Spleen (tissue), 11 donors: ENCODE data around the gene MCOLN1. TPM values are rescaled to one million over a fixed set of nuclear protein-coding genes. Genes with fewer than 3 reads are reported as not detected.

Experiments used
- DNase-seq: peaks from one replicate; pipeline ENCODE4 v3.0.0-alpha.2; 2020
- H3K27ac ChIP-seq, 8 donors: fragments of 200-600 bp; sonication (generic) in 7 of 8; 1 replicate in 4 of 8; 2 replicates in 4 of 8; pipeline versions ENCODE4 v1.5.0 to v1.8.0; 2016 to 2021; ENCODE audit warnings: inconsistent platforms in 4 of 8, mild to moderate bottlenecking in 4 of 8, moderate library complexity in 1 of 8
- H3K27me3 ChIP-seq, 7 donors: fragments of 200-600 bp; sonication (generic) in 6 of 7; replicated peaks in 1 of 7; 1 replicate in 4 of 7; 2 replicates in 3 of 7; pipeline versions ENCODE4 v1.5.0 to v1.8.0; 2016 to 2021; ENCODE audit warnings: inconsistent platforms in 3 of 7, mild to moderate bottlenecking in 1 of 7
- H3K36me3 ChIP-seq, 6 donors: fragments of 200-600 bp; sonication (generic) in 5 of 6; 1 replicate in 4 of 6; 2 replicates in 2 of 6; pipeline versions ENCODE4 v1.5.0 to v1.8.0; 2016 to 2021; ENCODE audit warnings: inconsistent platforms in 2 of 6
- H3K4me1 ChIP-seq, 6 donors: fragments of 200-600 bp; sonication (generic) in 5 of 6; 1 replicate in 3 of 6; 2 replicates in 3 of 6; pipeline versions ENCODE4 v1.5.0 to v1.8.0; 2016 to 2021; ENCODE audit warnings: inconsistent platforms in 3 of 6
- H3K4me3 ChIP-seq, 8 donors: fragments of 200-600 bp; sonication (generic) in 7 of 8; 1 replicate in 4 of 8; 2 replicates in 4 of 8; pipeline versions ENCODE4 v1.5.0 to v1.8.0; 2016 to 2021; ENCODE audit warnings: inconsistent platforms in 4 of 8, mild to moderate bottlenecking in 4 of 8, moderate library complexity in 2 of 8
- H3K9me3 ChIP-seq, 8 donors: fragments of 200-600 bp; sonication (generic) in 7 of 8; 1 replicate in 4 of 8; 2 replicates in 4 of 8; pipeline versions ENCODE4 v1.5.0 to v1.8.0; 2016 to 2021; ENCODE audit warnings: inconsistent platforms in 4 of 8
- CTCF ChIP-seq, 11 experiments: fragments of 200-600 bp in 7 of 11; fragments of 450-650 bp in 4 of 11; sonication (generic) in 4 of 11; IDR thresholded peaks in 8 of 11; conservative IDR thresholded peaks in 3 of 11; 1 replicate in 7 of 11; 2 replicates in 4 of 11; pipeline versions ENCODE4 v1.4.0 to v1.8.0; 2016 to 2021; ENCODE audit warnings: antibody characterized with exemption in 11 of 11, inconsistent platforms in 4 of 11, mild to moderate bottlenecking in 1 of 11
- POLR2A ChIP-seq, 3 donors: fragments of 450-650 bp; IDR thresholded peaks; one replicate each; pipeline ENCODE4 v1.5.1; 2017; ENCODE audit warnings: antibody characterized with exemption in 3 of 3, mild to moderate bottlenecking in 1 of 3
- POLR2AphosphoS5 ChIP-seq, 3 donors: sonication (generic); formaldehyde crosslinking; IDR thresholded peaks; one replicate each; pipeline ENCODE4 v1.5.1; 2017; ENCODE audit warnings: antibody characterized with exemption in 3 of 3
- WGBS, 5 donors: extraction: QIAGEN DNeasy Blood & Tissue Kit in 3 of 5; methylation state at CpG; one replicate each; pipeline versions ENCODE4 v1.1.5 to v1.1.7; 2013 to 2018; 5-methylcytosine and 5-hydroxymethylcytosine counted together
- intact Hi-C: fragments of 100-400 bp; cut with DNase I; formaldehyde crosslinking; loops from one replicate; pipeline ENCODE4 v1.15.0; 2023; ENCODE audit warnings: low total_unique reads
- polyA plus RNA-seq, 3 donors: library from polyadenylated mRNA; stranded (reverse); fragments of 200-250 nt; gene quantifications; one replicate each; pipeline ENCODE4 v1.2.1, GENCODE V29; 2013
- total RNA-seq, 7 donors: library from RNA; depleted of rRNA in 3 of 7; stranded (reverse); fragments of >200 nt in 3 of 7; fragmentation: NEBNext Ultra II Directional in 4 of 7; extraction: Animal tissue kit (Norgen Biotek cat#: 25700) in 4 of 7; gene quantifications; one replicate each; pipeline versions ENCODE4 v1.1.0 to v1.2.1, GENCODE V29; 2016 to 2021
- donor health status: healthy with polysubstance abuse.
- donor health status: DM: no; HTN: no; CAD: no; lungs with moderate emphysema.
- donor health status: DM: no; HTN: no; CAD: no.
- donor health status: Bipolar disorder and iron deficiency.
- donor health status: healthy.
- donor health status: DM: no; HTN: no; CAD: no.
- donor health status: DM: yes; HTN: yes; CAD: no.

Gene MCOLN1
- total and polyA plus RNA-seq, 10 donors, result 25.1 to 166 (median 117) TPM

GRCh38 chr19:7476777-7477494 is 45.5 kb upstream of the MCOLN1 start:
- TF ChIP-seq CTCF (IDR thresholded peaks at IDR 0.05 in 8 of 11, conservative IDR thresholded peaks at IDR 0.05 in 3 of 11) (no peak), POLR2A (IDR thresholded peaks at IDR 0.05) (no peak), POLR2AphosphoS5 (IDR thresholded peaks at IDR 0.05) (peak; percentile 39 to 84 (median 55))
- no peak overlapping the region for H3K4me3 ChIP-seq
- no peaks in the 10 kb centered on the region for H3K9me3 ChIP-seq
- WGBS, 5 donors, result 78 to 90% (median 83%) methylated on average over 9 to 35 of the region's 35 CpGs
- peaks cover 0 to 23% (median 4%) of the 10 kb centered on the region in 6 donors for H3K36me3 ChIP-seq
- H3K27me3 ChIP-seq, result no peaks in the 10 kb centered on the region
- no peak for DNase-seq
- intact Hi-C loops, result no loop called here
- H3K27ac ChIP-seq, result peak overlapping the region in 1 of 8 donors; percentile 48
- peaks cover 0 to 30% (median 16%) of the 10 kb centered on the region in 6 donors for H3K4me1 ChIP-seq

GRCh38 chr19:7477758-7478157 is 44.7 kb upstream of the MCOLN1 start:
- peaks cover 0 to 14% (median 0%) of the 10 kb centered on the region in 6 donors for H3K36me3 ChIP-seq
- intact Hi-C loops, result no loop called here
- WGBS, 5 donors, result 91 to 93% (median 91%) methylated on average over 10 of the region's 10 CpGs
- no peaks in the 10 kb centered on the region for H3K27me3 ChIP-seq
- peak overlapping the region in 1 of 8 donors; percentile 70 for H3K27ac ChIP-seq
- H3K4me3 ChIP-seq, result no peak overlapping the region
- TF ChIP-seq POLR2A (IDR thresholded peaks at IDR 0.05), result no peak
- TF ChIP-seq POLR2AphosphoS5 (IDR thresholded peaks at IDR 0.05), result no peak
- no peak for TF ChIP-seq CTCF (IDR thresholded peaks at IDR 0.05 in 8 of 11, conservative IDR thresholded peaks at IDR 0.05 in 3 of 11)
- no peak for DNase-seq
- peaks cover 0 to 30% (median 16%) of the 10 kb centered on the region in 6 donors for H3K4me1 ChIP-seq
- no peaks in the 10 kb centered on the region for H3K9me3 ChIP-seq

- WGBS, 5 donors, result 82 to 94% (median 86%) methylated on average over 17 to 26 of the region's 26 CpGs
- peak overlapping the region in 4 of 8 donors; percentile 18 to 73 (median 70) for H3K27ac ChIP-seq
- no peak for DNase-seq
- no peaks in the 10 kb centered on the region for H3K9me3 ChIP-seq
- no peak overlapping the region for H3K4me3 ChIP-seq
- H3K27me3 ChIP-seq, result no peaks in the 10 kb centered on the region
- H3K36me3 ChIP-seq, result peaks cover 0 to 9% (median 0%) of the 10 kb centered on the region in 6 donors
- no peak for TF ChIP-seq CTCF (IDR thresholded peaks at IDR 0.05 in 8 of 11, conservative IDR thresholded peaks at IDR 0.05 in 3 of 11)
- TF ChIP-seq POLR2A (IDR thresholded peaks at IDR 0.05), result no peak
- peak; percentile 42 to 82 (median 47) for TF ChIP-seq POLR2AphosphoS5 (IDR thresholded peaks at IDR 0.05)
- intact Hi-C loops, result no loop called here
- H3K4me1 ChIP-seq, result peaks cover 0 to 30% (median 18%) of the 10 kb centered on the region in 6 donors
Observed at GRCh38 chr19:7478173-7478842, 44.1 kb upstream of the MCOLN1 start.

- intact Hi-C loops, result no loop called here
- WGBS, 5 donors, result 89 to 100% (median 91%) methylated on average over 2 to 9 of the region's 9 CpGs
Observed at GRCh38 chr19:7478843-7479227, 43.6 kb upstream of the MCOLN1 start.

More at GRCh38 chr19:7478843-7479227, 43.6 kb upstream of the MCOLN1 start:
- DNase-seq, result no peak
- H3K9me3 ChIP-seq, result no peaks in the 10 kb centered on the region
- peaks cover 0 to 9% (median 0%) of the 10 kb centered on the region in 6 donors for H3K36me3 ChIP-seq
- TF ChIP-seq POLR2AphosphoS5 (IDR thresholded peaks at IDR 0.05) (peak in 1 of 3 donors; percentile 64), POLR2A (IDR thresholded peaks at IDR 0.05) (no peak)
- H3K27ac ChIP-seq, result peak overlapping the region in 4 of 8 donors; percentile 18 to 73 (median 70)
- H3K4me3 ChIP-seq, result no peak overlapping the region
- no peaks in the 10 kb centered on the region for H3K27me3 ChIP-seq
- H3K4me1 ChIP-seq, result peaks cover 0 to 30% (median 19%) of the 10 kb centered on the region in 6 donors
